HepG2 (cell line): Measurements from ENCODE around the gene DNAJC15. TPM values are rescaled to one million over a fixed set of nuclear protein-coding genes. Genes with fewer than 3 reads are reported as not detected.

Source experiments
- ATAC-seq: fragments of 200-7000 bp; cut with Tn5 transposase; 3 replicates; pipeline ENCODE4 v1.9.1; 2020; ENCODE audit warnings: mild to moderate bottlenecking, moderate library complexity
- BruUV-seq: library from RNA; stranded (reverse); fragments of 400-500 nt; replicated peaks from 2 replicates; lab custom pipeline; 2021; lab: Mats Ljungman, UMichigan
- CTCF ChIA-PET: fragments of 300-600 bp; formaldehyde crosslinking; extraction: SDS; loops from one replicate; lab custom pipeline; 2021; ENCODE audit warnings: low total read pairs, inconsistent platforms, low intra/inter-chr PET ratio; lab: Yijun Ruan, JAX
- POLR2A ChIA-PET: fragments of 350-600 bp; sonication (Branson Sonifier 250); formaldehyde crosslinking; loops from one replicate; lab custom pipeline; 2020; ENCODE audit warnings: antibody characterized with exemption, inconsistent platforms; lab: Yijun Ruan, JAX
- DNase-seq: peaks from one replicate; pipeline ENCODE4 v3.0.0-alpha.2; 2015; ENCODE audit warnings: low spot score
- FAIRE-seq: peaks from 3 replicates; lab custom pipeline; 2011; peaks lifted over from hg19 to GRCh38; lab: Jason Lieb, UNC
- H2AFZ ChIP-seq: one replicate; pipeline ENCODE4 v1.6.1; 2011; ENCODE audit warnings: low read length, inconsistent platforms
- H3K27ac ChIP-seq: fragments of 300-600 bp; 3 replicates; pipeline ENCODE4 v1.8.0; 2011; ENCODE audit warnings: mixed run types, mild to moderate bottlenecking, mixed read lengths, low read length, inconsistent platforms; ENCODE audit not compliant: insufficient read depth; ENCODE audit errors: extremely low read length
- H3K27me3 ChIP-seq, 2 experiments: fragments of 200-600 bp in 1 of 2; 2 replicates in 1 of 2; 3 replicates in 1 of 2; pipeline versions ENCODE4 v1.6.0 to v1.8.0; 2011; ENCODE audit warnings: low read length in 2 of 2, mild to moderate bottlenecking in 2 of 2, moderate library complexity in 2 of 2, inconsistent platforms in 1 of 2; ENCODE audit not compliant: insufficient read depth in 2 of 2, control insufficient read depth in 1 of 2
- H3K36me3 ChIP-seq, 2 experiments: fragments of 200-600 bp in 1 of 2; replicated peaks in 1 of 2; 2 replicates in 1 of 2; 3 replicates in 1 of 2; pipeline versions ENCODE4 v1.5.1 to v1.8.0; 2011; ENCODE audit warnings: low read length in 2 of 2, inconsistent platforms in 1 of 2; ENCODE audit not compliant: insufficient read depth in 2 of 2, control insufficient read depth in 1 of 2
- H3K4me1 ChIP-seq: 2 replicates; pipeline ENCODE4 v1.5.1; 2012; ENCODE audit warnings: low read length, inconsistent platforms; ENCODE audit not compliant: insufficient read depth
- H3K4me2 ChIP-seq: 2 replicates; pipeline ENCODE4 v1.6.0; 2011; ENCODE audit warnings: low read depth, low read length, inconsistent platforms
- H3K4me3 ChIP-seq, 3 experiments: fragments of 200-600 bp in 1 of 3; sonication (generic), shearing (Covaris generic) in 1 of 3; replicated peaks in 1 of 3; 2 replicates each; pipeline ENCODE4 v1.5.1; 2011 to 2016; ENCODE audit warnings: low read length in 3 of 3, inconsistent platforms in 2 of 3, low read depth in 2 of 3, mild to moderate bottlenecking in 2 of 3, control low read depth in 1 of 3, mixed read lengths in 1 of 3; ENCODE audit not compliant: insufficient read depth in 1 of 3
- H3K79me2 ChIP-seq: one replicate; pipeline ENCODE4 v1.6.1; 2011; ENCODE audit warnings: low read length, inconsistent platforms; ENCODE audit not compliant: insufficient read depth
- H3K9ac ChIP-seq: 2 replicates; pipeline ENCODE4 v1.6.0; 2011; ENCODE audit warnings: mild to moderate bottlenecking, low read depth, low read length, inconsistent platforms; ENCODE audit not compliant: insufficient read depth
- H3K9me3 ChIP-seq: 2 replicates; pipeline ENCODE4 v1.5.1; 2012; ENCODE audit warnings: mild to moderate bottlenecking, low read length
- H4K20me1 ChIP-seq: 2 replicates; pipeline ENCODE4 v1.6.0; 2011; ENCODE audit warnings: inconsistent platforms, mild to moderate bottlenecking, low read length, moderate library complexity; ENCODE audit not compliant: insufficient read depth
- DMTF1 ChIP-seq: sonication (generic); formaldehyde crosslinking; IDR thresholded peaks from 2 replicates; pipeline ENCODE4 v1.4.0; 2020; ENCODE audit warnings: mild to moderate bottlenecking, missing genetic modification reagents
- DRAP1 ChIP-seq: IDR thresholded peaks from 2 replicates; pipeline ENCODE4 v1.6.1; 2016; ENCODE audit warnings: missing genetic modification reagents, missing compliant biosample characterization
- ETV6 ChIP-seq: sonication (generic); formaldehyde crosslinking; conservative IDR thresholded peaks from 2 replicates; pipeline ENCODE4 v1.4.0; 2020; ENCODE audit warnings: missing genetic modification reagents
- FOXK2 ChIP-seq: fragments of 450-650 bp; IDR thresholded peaks from 2 replicates; pipeline ENCODE4 v1.6.1; 2016
- GFI1 ChIP-seq: sonication (generic); formaldehyde crosslinking; IDR thresholded peaks from 2 replicates; pipeline ENCODE4 v1.5.0; 2020; ENCODE audit warnings: missing genetic modification reagents, mild to moderate bottlenecking, borderline replicate concordance
- KDM2A ChIP-seq: sonication (generic); formaldehyde crosslinking; IDR thresholded peaks from 2 replicates; pipeline ENCODE4 v1.4.0; 2020; ENCODE audit warnings: low read depth, missing genetic modification reagents, borderline replicate concordance
- KDM4B ChIP-seq: sonication (generic); formaldehyde crosslinking; IDR thresholded peaks from 2 replicates; pipeline ENCODE4 v1.4.0; 2020; ENCODE audit warnings: missing genetic modification reagents
- ONECUT2 ChIP-seq: sonication (generic); formaldehyde crosslinking; IDR thresholded peaks from 2 replicates; pipeline ENCODE4 v1.4.0; 2020; ENCODE audit warnings: missing genetic modification reagents
- TMF1 ChIP-seq: sonication (generic); formaldehyde crosslinking; IDR thresholded peaks from 2 replicates; pipeline ENCODE4 v1.8.1; 2022; ENCODE audit warnings: low read depth, missing genetic modification reagents
- TRIM22 ChIP-seq: fragments of 450-650 bp; IDR thresholded peaks from 2 replicates; pipeline ENCODE4 v1.6.1; 2017
- ZFP90 ChIP-seq: sonication (generic); formaldehyde crosslinking; IDR thresholded peaks from 2 replicates; pipeline ENCODE4 v1.8.0; 2022; ENCODE audit warnings: missing genetic modification reagents, mild to moderate bottlenecking, inconsistent platforms, borderline replicate concordance
- ZNF430 ChIP-seq: sonication (generic); formaldehyde crosslinking; IDR thresholded peaks from 2 replicates; pipeline ENCODE4 v1.9.0; 2021; ENCODE audit warnings: mild to moderate bottlenecking, missing genetic modification reagents
- ZNF543 ChIP-seq: sonication (generic); formaldehyde crosslinking; IDR thresholded peaks from 2 replicates; pipeline ENCODE4 v1.4.0; 2020; ENCODE audit warnings: mild to moderate bottlenecking, missing genetic modification reagents
- ZNF75D ChIP-seq: sonication (generic); formaldehyde crosslinking; IDR thresholded peaks from 2 replicates; pipeline ENCODE4 v1.8.1; 2023; ENCODE audit warnings: missing genetic modification reagents, mild to moderate bottlenecking, borderline replicate concordance
- WGBS: methylation state at CpG from one replicate; pipeline ENCODE4 v1.1.6; 2017; ENCODE audit warnings: low lambda C conversion rate; 5-methylcytosine and 5-hydroxymethylcytosine counted together
- in situ Hi-C: cut with HindIII; loops from 2 replicates; pipeline ENCODE4 v1.10.0; 2017; ENCODE audit warnings: low pct_unique_long_range_greater_than_20kb; ENCODE audit not compliant: extremely low pct_ligation_motif_present
- intact Hi-C: fragments of 100-400 bp; cut with micrococcal nuclease; formaldehyde crosslinking; loops from one replicate; pipeline ENCODE4 v1.10.0; 2022; ENCODE audit not compliant: unreplicated experiment
- polyA plus RNA-seq, 8 experiments: library from polyadenylated mRNA; depleted of rRNA in 3 of 8; stranded (reverse) in 7 of 8; unstranded in 1 of 8; fragments of >200 nt; fragmentation: Illumina TruSeq in 4 of 8; extraction: Trizol in 4 of 8; gene quantifications; 2 replicates each; pipeline versions ENCODE4 v1.2.1 to v1.2.3, GENCODE V29; 2011 to 2016; ENCODE audit warnings: low read depth in 4 of 8, missing spikeins in 1 of 8, mixed read lengths in 1 of 8; ENCODE audit not compliant: insufficient read depth in 1 of 8
- total RNA-seq, 5 experiments: library from RNA; depleted of rRNA; stranded (reverse); fragments of >200 nt; fragmentation: Illumina TruSeq; extraction: Trizol; gene quantifications; 2 replicates each; pipeline ENCODE4 v1.2.3, GENCODE V29; 2016; ENCODE audit warnings: low read depth in 1 of 5

The DNAJC15 gene
- total and polyA plus RNA-seq, 2 of the 13 experiments (the other 11 are each of a cell fraction or from before 2014, with no cell fraction given) = 23.0 to 31.9 TPM

- intact Hi-C loops = no loop called here
- Histone ChIP-seq H3K4me2 (no peak overlapping the region), H3K27ac (no peak overlapping the region), H3K9ac (no peak overlapping the region), H3K9me3 (no peaks in the 10 kb centered on the region), H3K27me3 (no peaks in the 10 kb centered on the region), H3K4me3 (no peak overlapping the region), H3K79me2 (no peaks in the 10 kb centered on the region), H4K20me1 (no peaks in the 10 kb centered on the region), H3K36me3 (no peaks in the 10 kb centered on the region), H3K4me1 (no peaks in the 10 kb centered on the region), H2AFZ (no peak overlapping the region)
- ATAC-seq = no peak
- TF ChIP-seq GFI1 (CRISPR knock-in tag) (no peak), DMTF1 (CRISPR knock-in tag) (no peak), ZNF75D (CRISPR knock-in tag) (no peak), DRAP1 (no peak), ZFP90 (CRISPR knock-in tag) (no peak), TRIM22 (no peak), FOXK2 (no peak), KDM4B (CRISPR knock-in tag) (no peak), TMF1 (no peak), ETV6 (CRISPR knock-in tag) (no peak), ZNF543 (CRISPR knock-in tag) (no peak), ONECUT2 (CRISPR knock-in tag) (no peak), KDM2A (CRISPR knock-in tag) (no peak), ZNF430 (CRISPR knock-in tag) (no peak)
- CTCF ChIA-PET = no interaction called here
- POLR2A ChIA-PET = no interaction called here
- no peak for FAIRE-seq
- 40% methylated on average over 2 of the region's 2 CpGs for WGBS
- in situ Hi-C loops = no loop called here
- no TSS peak for BruUV-seq
- no peak for DNase-seq
Measured at GRCh38 chr13:43156916-43157315, 133.5 kb downstream of the DNAJC15 start.
